ENCODE results near the gene RAD51B.

- TF ChIP-seq PAX5 (IDR thresholded peaks at IDR 0.05; ENCODE audit: insufficient read depth, low read length, severe bottlenecking) = no peak
- no peak for TF ChIP-seq POLR2AphosphoS5 (IDR thresholded peaks at IDR 0.05; ENCODE audit: low read depth, low read length)
- TF ChIP-seq POLR2A (IDR thresholded peaks at IDR 0.05; ENCODE audit: low read depth, low read length) = no peak
- TF ChIP-seq TAF1 (IDR thresholded peaks at IDR 0.05; ENCODE audit: low read depth, low read length) = no peak
- TF ChIP-seq POU2F2 (IDR thresholded peaks at IDR 0.05; ENCODE audit: low read depth, low read length) = no peak
Observed at GRCh38 chr14:68178282-68178681, 358.7 kb downstream of the RAD51B start.

All from GM12891 (cell line).